Measurements from ENCODE around the gene TRMT11. TPM values are rescaled to one million over a fixed set of nuclear protein-coding genes. Genes with fewer than 3 reads are reported as not detected.

The TRMT11 gene
- total and polyA plus RNA-seq, 10 of the 15 experiments (the other 5 are each of a cell fraction or from before 2014, with no cell fraction given), result 34.0 to 81.1 (median 43.7) TPM

- Histone ChIP-seq H4K20me1 (ENCODE audit: control insufficient read depth, insufficient read depth) (no peaks in the 10 kb centered on the region), H3K9me3 (replicated peaks; ENCODE audit: control insufficient read depth, insufficient read depth, low read length) (no peaks in the 10 kb centered on the region), H3K27ac (ENCODE audit: control insufficient read depth, insufficient read depth) (no peak overlapping the region), H3K4me3 (no peak overlapping the region), H3K36me3 (ENCODE audit: control insufficient read depth in 2 of 2, insufficient read depth in 2 of 2, low read length in 1 of 2) (peaks cover 0 to 8% of the 10 kb centered on the region in 2 experiments; a peak in 1 of 4 replicates), H3K9ac (ENCODE audit: control insufficient read depth, insufficient read depth, low read length) (no peak overlapping the region), H3K4me1 (ENCODE audit: control insufficient read depth, insufficient read depth, low read length) (no peaks in the 10 kb centered on the region), H3K27me3 (replicated peaks in 1 of 2; ENCODE audit: control insufficient read depth in 2 of 2, insufficient read depth in 2 of 2, low read length in 1 of 2) (no peaks in the 10 kb centered on the region), H3K4me2 (ENCODE audit: control insufficient read depth, insufficient read depth) (no peak overlapping the region), H3K79me2 (ENCODE audit: control insufficient read depth, insufficient read depth, low read length) (no peaks in the 10 kb centered on the region), H2AFZ (ENCODE audit: control insufficient read depth, low read depth, low read length) (no peak overlapping the region)
- BruUV-seq (replicated peaks), result no TSS peak
- CTCF ChIA-PET, result interaction anchor here (0.9 to 1.7 kb wide), 3 partner anchors 8 to 54 kb away, joined by 3 to 4 read pairs (median 3); no protein-coding TSS in a partner anchor
- TF ChIP-seq, protein P1, sequence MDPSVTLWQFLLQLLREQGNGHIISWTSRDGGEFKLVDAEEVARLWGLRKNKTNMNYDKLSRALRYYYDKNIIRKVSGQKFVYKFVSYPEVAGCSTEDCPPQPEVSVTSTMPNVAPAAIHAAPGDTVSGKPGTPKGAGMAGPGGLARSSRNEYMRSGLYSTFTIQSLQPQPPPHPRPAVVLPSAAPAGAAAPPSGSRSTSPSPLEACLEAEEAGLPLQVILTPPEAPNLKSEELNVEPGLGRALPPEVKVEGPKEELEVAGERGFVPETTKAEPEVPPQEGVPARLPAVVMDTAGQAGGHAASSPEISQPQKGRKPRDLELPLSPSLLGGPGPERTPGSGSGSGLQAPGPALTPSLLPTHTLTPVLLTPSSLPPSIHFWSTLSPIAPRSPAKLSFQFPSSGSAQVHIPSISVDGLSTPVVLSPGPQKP (IDR thresholded peaks at IDR 0.05; ENCODE audit: low read depth, low read length), result no peak
- TF ChIP-seq MEF2B (IDR thresholded peaks at IDR 0.05; ENCODE audit: partially characterized antibody, poor library complexity, severe bottlenecking), result peak; percentile 84
- SMC1A ChIA-PET (ENCODE audit: uncharacterized antibody, unreplicated experiment), result interaction anchor here (1.3 to 1.9 kb wide), 2 partner anchors 8 to 11 kb away, joined by 4 to 6 read pairs; no protein-coding TSS in a partner anchor
- DNase-seq (ENCODE audit: low read depth, low spot score), result no peak
- ATAC-seq, result peak; percentile 68
- WGBS (ENCODE audit: insufficient coverage, insufficient replicate concordance, low lambda C conversion rate, missing lambda C conversion rate), result 91% methylated on average over 6 of the region's 6 CpGs
- POLR2A ChIA-PET, result interaction anchor here (0.7 kb wide), 1 partner anchor 24 kb away, joined by 4 read pairs; no protein-coding TSS in a partner anchor
- in situ Hi-C loops (cut with MboI), result no loop called here
- intact Hi-C loops (cut with micrococcal nuclease; ENCODE audit: unreplicated experiment), result no loop called here
- FAIRE-seq, result no peak
- RAD21 ChIA-PET (ENCODE audit: unreplicated experiment), result interaction anchor here (1.8 kb wide), 1 partner anchor 30 kb away, joined by 4 read pairs; no protein-coding TSS in a partner anchor
Measured at GRCh38 chr6:126063512-126064146, 77.3 kb downstream of the TRMT11 start.

GRCh38 chr6:126064257-126064747 lies 78.0 kb downstream of the TRMT11 start:
- H3K4me1 ChIP-seq (ENCODE audit: control insufficient read depth, insufficient read depth, low read length), result no peaks in the 10 kb centered on the region
- ChIA-PET CTCF (interaction anchor here (0.7 to 1.7 kb wide), 4 partner anchors 9 to 469 kb away, joined by 3 read pairs; no protein-coding TSS in a partner anchor), POLR2A (interaction anchor here (0.5 to 0.7 kb wide), 2 partner anchors 23 to 26 kb away, joined by 4 to 7 read pairs; no protein-coding TSS in a partner anchor), SMC1A (ENCODE audit: uncharacterized antibody, unreplicated experiment) (interaction anchor here (1.0 to 1.9 kb wide), 5 partner anchors 10 to 105 kb away, joined by 3 to 6 read pairs (median 3); no protein-coding TSS in a partner anchor), RAD21 (ENCODE audit: unreplicated experiment) (interaction anchor here (1.8 kb wide), 1 partner anchor 31 kb away, joined by 4 read pairs; no protein-coding TSS in a partner anchor)
- FAIRE-seq, result no peak
- no peak overlapping the region for H3K4me2 ChIP-seq (ENCODE audit: control insufficient read depth, insufficient read depth)
- no peak overlapping the region for H3K9ac ChIP-seq (ENCODE audit: control insufficient read depth, insufficient read depth, low read length)
- no peak overlapping the region for H3K27ac ChIP-seq (ENCODE audit: control insufficient read depth, insufficient read depth)
- H3K79me2 ChIP-seq (ENCODE audit: control insufficient read depth, insufficient read depth, low read length), result no peaks in the 10 kb centered on the region
- no peak for ATAC-seq
- no peak for DNase-seq (ENCODE audit: low read depth, low spot score)
- no TSS peak for BruUV-seq (replicated peaks)
- H3K27me3 ChIP-seq (replicated peaks in 1 of 2; ENCODE audit: control insufficient read depth in 2 of 2, insufficient read depth in 2 of 2, low read length in 1 of 2), result no peaks in the 10 kb centered on the region
- in situ Hi-C loops (cut with MboI), result no loop called here
- no peak overlapping the region for H3K4me3 ChIP-seq
- intact Hi-C loops (cut with micrococcal nuclease; ENCODE audit: unreplicated experiment), result no loop called here
- no peaks in the 10 kb centered on the region for H3K9me3 ChIP-seq (replicated peaks; ENCODE audit: control insufficient read depth, insufficient read depth, low read length)
- H2AFZ ChIP-seq (ENCODE audit: control insufficient read depth, low read depth, low read length), result no peak overlapping the region
- peaks cover 0 to 12% of the 10 kb centered on the region in 2 experiments; a peak in 2 of 4 replicates for H3K36me3 ChIP-seq (ENCODE audit: control insufficient read depth in 2 of 2, insufficient read depth in 2 of 2, low read length in 1 of 2)
- no peaks in the 10 kb centered on the region for H4K20me1 ChIP-seq (ENCODE audit: control insufficient read depth, insufficient read depth)
- WGBS (ENCODE audit: insufficient coverage, insufficient replicate concordance, low lambda C conversion rate, missing lambda C conversion rate), result 93% methylated on average over 4 of the region's 4 CpGs
- TF ChIP-seq ATF7 (IDR thresholded peaks at IDR 0.05; ENCODE audit: low read depth) (no peak), CREB1 (IDR thresholded peaks at IDR 0.05; ENCODE audit: low read depth) (no peak), CBX3 (IDR thresholded peaks at IDR 0.05; ENCODE audit: borderline replicate concordance, low read depth) (no peak), TCF12 (IDR thresholded peaks at IDR 0.05; ENCODE audit: low read depth, low read length) (no peak), ZNF592 (IDR thresholded peaks at IDR 0.05) (no peak), TARDBP (IDR thresholded peaks at IDR 0.05; ENCODE audit: borderline replicate concordance) (no peak)
- TF ChIP-seq, protein P1 (IDR thresholded peaks at IDR 0.05; ENCODE audit: low read depth, low read length), result no peak
